Spleen (tissue), 11 donors: ENCODE data around the gene MYO1D. TPM values are rescaled to one million over a fixed set of nuclear protein-coding genes. Genes with fewer than 3 reads are reported as not detected.

Source experiments
- DNase-seq: peaks from one replicate; pipeline ENCODE4 v3.0.0-alpha.2; 2020
- H3K27ac ChIP-seq, 8 donors: fragments of 200-600 bp; sonication (generic) in 7 of 8; 1 replicate in 4 of 8; 2 replicates in 4 of 8; pipeline versions ENCODE4 v1.5.0 to v1.8.0; 2016 to 2021; ENCODE audit warnings: inconsistent platforms in 4 of 8, mild to moderate bottlenecking in 4 of 8, moderate library complexity in 1 of 8
- H3K27me3 ChIP-seq, 7 donors: fragments of 200-600 bp; sonication (generic) in 6 of 7; replicated peaks in 1 of 7; 1 replicate in 4 of 7; 2 replicates in 3 of 7; pipeline versions ENCODE4 v1.5.0 to v1.8.0; 2016 to 2021; ENCODE audit warnings: inconsistent platforms in 3 of 7, mild to moderate bottlenecking in 1 of 7
- H3K36me3 ChIP-seq, 6 donors: fragments of 200-600 bp; sonication (generic) in 5 of 6; 1 replicate in 4 of 6; 2 replicates in 2 of 6; pipeline versions ENCODE4 v1.5.0 to v1.8.0; 2016 to 2021; ENCODE audit warnings: inconsistent platforms in 2 of 6
- H3K4me1 ChIP-seq, 6 donors: fragments of 200-600 bp; sonication (generic) in 5 of 6; 1 replicate in 3 of 6; 2 replicates in 3 of 6; pipeline versions ENCODE4 v1.5.0 to v1.8.0; 2016 to 2021; ENCODE audit warnings: inconsistent platforms in 3 of 6
- H3K4me3 ChIP-seq, 8 donors: fragments of 200-600 bp; sonication (generic) in 7 of 8; 1 replicate in 4 of 8; 2 replicates in 4 of 8; pipeline versions ENCODE4 v1.5.0 to v1.8.0; 2016 to 2021; ENCODE audit warnings: inconsistent platforms in 4 of 8, mild to moderate bottlenecking in 4 of 8, moderate library complexity in 2 of 8
- H3K9me3 ChIP-seq, 8 donors: fragments of 200-600 bp; sonication (generic) in 7 of 8; 1 replicate in 4 of 8; 2 replicates in 4 of 8; pipeline versions ENCODE4 v1.5.0 to v1.8.0; 2016 to 2021; ENCODE audit warnings: inconsistent platforms in 4 of 8
- POLR2A ChIP-seq, 3 donors: fragments of 450-650 bp; IDR thresholded peaks; one replicate each; pipeline ENCODE4 v1.5.1; 2017; ENCODE audit warnings: antibody characterized with exemption in 3 of 3, mild to moderate bottlenecking in 1 of 3
- POLR2AphosphoS5 ChIP-seq, 3 donors: sonication (generic); formaldehyde crosslinking; IDR thresholded peaks; one replicate each; pipeline ENCODE4 v1.5.1; 2017; ENCODE audit warnings: antibody characterized with exemption in 3 of 3
- WGBS, 5 donors: extraction: QIAGEN DNeasy Blood & Tissue Kit in 3 of 5; methylation state at CpG; one replicate each; pipeline versions ENCODE4 v1.1.5 to v1.1.7; 2013 to 2018; 5-methylcytosine and 5-hydroxymethylcytosine counted together
- intact Hi-C: fragments of 100-400 bp; cut with DNase I; formaldehyde crosslinking; loops from one replicate; pipeline ENCODE4 v1.15.0; 2023; ENCODE audit warnings: low total_unique reads
- polyA plus RNA-seq, 3 donors: library from polyadenylated mRNA; stranded (reverse); fragments of 200-250 nt; gene quantifications; one replicate each; pipeline ENCODE4 v1.2.1, GENCODE V29; 2013
- total RNA-seq, 7 donors: library from RNA; depleted of rRNA in 3 of 7; stranded (reverse); fragments of >200 nt in 3 of 7; fragmentation: NEBNext Ultra II Directional in 4 of 7; extraction: Animal tissue kit (Norgen Biotek cat#: 25700) in 4 of 7; gene quantifications; one replicate each; pipeline versions ENCODE4 v1.1.0 to v1.2.1, GENCODE V29; 2016 to 2021
- TF ChIP-seq, protein P1 (sequence below), 11 experiments: fragments of 200-600 bp in 7 of 11; fragments of 450-650 bp in 4 of 11; sonication (generic) in 4 of 11; IDR thresholded peaks in 8 of 11; conservative IDR thresholded peaks in 3 of 11; 1 replicate in 7 of 11; 2 replicates in 4 of 11; pipeline versions ENCODE4 v1.4.0 to v1.8.0; 2016 to 2021; ENCODE audit warnings: antibody characterized with exemption in 11 of 11, inconsistent platforms in 4 of 11, mild to moderate bottlenecking in 1 of 11
- donor health status: healthy with polysubstance abuse.
- donor health status: DM: no; HTN: no; CAD: no; lungs with moderate emphysema.
- donor health status: DM: no; HTN: no; CAD: no.
- donor health status: Bipolar disorder and iron deficiency.
- donor health status: healthy.
- donor health status: DM: no; HTN: no; CAD: no.
- donor health status: DM: yes; HTN: yes; CAD: no.

The MYO1D gene
- total and polyA plus RNA-seq, 10 donors, result 2.3 to 36.4 (median 23.4) TPM

GRCh38 chr17:32485261-32486110 is 391.4 kb downstream of the MYO1D start:
- TF ChIP-seq, protein P1, sequence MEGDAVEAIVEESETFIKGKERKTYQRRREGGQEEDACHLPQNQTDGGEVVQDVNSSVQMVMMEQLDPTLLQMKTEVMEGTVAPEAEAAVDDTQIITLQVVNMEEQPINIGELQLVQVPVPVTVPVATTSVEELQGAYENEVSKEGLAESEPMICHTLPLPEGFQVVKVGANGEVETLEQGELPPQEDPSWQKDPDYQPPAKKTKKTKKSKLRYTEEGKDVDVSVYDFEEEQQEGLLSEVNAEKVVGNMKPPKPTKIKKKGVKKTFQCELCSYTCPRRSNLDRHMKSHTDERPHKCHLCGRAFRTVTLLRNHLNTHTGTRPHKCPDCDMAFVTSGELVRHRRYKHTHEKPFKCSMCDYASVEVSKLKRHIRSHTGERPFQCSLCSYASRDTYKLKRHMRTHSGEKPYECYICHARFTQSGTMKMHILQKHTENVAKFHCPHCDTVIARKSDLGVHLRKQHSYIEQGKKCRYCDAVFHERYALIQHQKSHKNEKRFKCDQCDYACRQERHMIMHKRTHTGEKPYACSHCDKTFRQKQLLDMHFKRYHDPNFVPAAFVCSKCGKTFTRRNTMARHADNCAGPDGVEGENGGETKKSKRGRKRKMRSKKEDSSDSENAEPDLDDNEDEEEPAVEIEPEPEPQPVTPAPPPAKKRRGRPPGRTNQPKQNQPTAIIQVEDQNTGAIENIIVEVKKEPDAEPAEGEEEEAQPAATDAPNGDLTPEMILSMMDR (IDR thresholded peaks at IDR 0.05 in 8 of 11, conservative IDR thresholded peaks at IDR 0.05 in 3 of 11), result no peak
- TF ChIP-seq POLR2A (IDR thresholded peaks at IDR 0.05), result no peak
- no peak for TF ChIP-seq POLR2AphosphoS5 (IDR thresholded peaks at IDR 0.05)
- intact Hi-C loops, result loop anchor here (5.0 kb wide), 1 partner anchor 267 kb away; no protein-coding TSS in a partner anchor
- no peaks in the 10 kb centered on the region for H3K27me3 ChIP-seq
- DNase-seq, result peak; percentile 72
- H3K9me3 ChIP-seq, result no peaks in the 10 kb centered on the region
- peaks cover 8 to 67% (median 51%) of the 10 kb centered on the region in 6 donors for H3K4me1 ChIP-seq
- peak overlapping the region in 6 of 8 donors; percentile 68 to 92 (median 84) for H3K27ac ChIP-seq
- WGBS, 5 donors, result 73 to 83% (median 81%) methylated on average over 12 of the region's 12 CpGs
- H3K36me3 ChIP-seq, result peaks cover 0 to 59% (median 31%) of the 10 kb centered on the region in 6 donors
- peak overlapping the region in 5 of 8 donors; percentile 52 to 88 (median 66) for H3K4me3 ChIP-seq

GRCh38 chr17:32484628-32485027 is 392.3 kb downstream of the MYO1D start:
- TF ChIP-seq POLR2A (IDR thresholded peaks at IDR 0.05) (no peak), POLR2AphosphoS5 (IDR thresholded peaks at IDR 0.05) (no peak)
- TF ChIP-seq, protein P1 (IDR thresholded peaks at IDR 0.05 in 8 of 11, conservative IDR thresholded peaks at IDR 0.05 in 3 of 11), result no peak
- peaks cover 0 to 59% (median 38%) of the 10 kb centered on the region in 6 donors for H3K36me3 ChIP-seq
- H3K27ac ChIP-seq, result peak overlapping the region in 4 of 8 donors; percentile 67 to 88 (median 75)
- H3K9me3 ChIP-seq, result no peaks in the 10 kb centered on the region
- intact Hi-C loops, result loop anchor here (5.0 kb wide), 2 partner anchors 128 to 268 kb away; no protein-coding TSS in a partner anchor
- no peak overlapping the region for H3K4me3 ChIP-seq
- no peaks in the 10 kb centered on the region for H3K27me3 ChIP-seq
- peaks cover 8 to 59% (median 43%) of the 10 kb centered on the region in 6 donors for H3K4me1 ChIP-seq
- 80 to 88% (median 87%) methylated on average over 11 of the region's 11 CpGs for WGBS, 5 donors
- DNase-seq, result peak; percentile 72

DNA sequence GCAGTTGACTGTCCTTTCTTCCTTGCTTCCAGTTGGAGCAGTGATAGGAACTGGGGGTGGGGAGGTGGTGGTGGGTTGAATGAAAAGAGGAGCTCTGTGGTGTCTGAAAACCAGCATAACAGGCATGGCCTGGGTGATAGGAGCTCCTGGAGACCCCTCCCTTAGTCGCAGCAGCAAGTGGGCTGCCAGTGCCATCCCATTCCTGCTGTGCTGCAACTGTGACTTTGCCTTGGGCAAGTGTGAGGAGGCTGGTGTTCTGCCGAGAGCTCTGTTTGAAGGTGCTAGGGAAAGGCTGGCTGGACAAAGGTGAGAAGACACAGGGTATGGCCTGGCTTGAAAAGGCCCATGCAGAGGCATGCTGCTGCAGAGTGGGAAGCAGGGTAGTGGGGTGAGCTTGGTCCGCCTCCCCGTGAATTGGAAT is 392.9 kb downstream of the MYO1D start:
- TF ChIP-seq POLR2AphosphoS5 (IDR thresholded peaks at IDR 0.05) (no peak), POLR2A (IDR thresholded peaks at IDR 0.05) (no peak)
- TF ChIP-seq, protein P1 (IDR thresholded peaks at IDR 0.05 in 8 of 11, conservative IDR thresholded peaks at IDR 0.05 in 3 of 11), result no peak
- H3K9me3 ChIP-seq, result no peaks in the 10 kb centered on the region
- H3K36me3 ChIP-seq, result peaks cover 0 to 59% (median 43%) of the 10 kb centered on the region in 6 donors
- DNase-seq, result peak; percentile 63
- H3K4me1 ChIP-seq, result peaks cover 8 to 53% (median 38%) of the 10 kb centered on the region in 6 donors
- H3K4me3 ChIP-seq, result no peak overlapping the region
- intact Hi-C loops, result loop anchor here (5.0 kb wide), 1 partner anchor 128 kb away; no protein-coding TSS in a partner anchor
- H3K27ac ChIP-seq, result peak overlapping the region; percentile 8 to 88 (median 68)
- 77 to 87% (median 86%) methylated on average over 4 of the region's 4 CpGs for WGBS, 5 donors
- H3K27me3 ChIP-seq, result no peaks in the 10 kb centered on the region
